HFFc6 (cell line): ENCODE data around the gene HILPDA. TPM values are rescaled to one million over a fixed set of nuclear protein-coding genes. Genes with fewer than 3 reads are reported as not detected.

ENCODE experiments used
- DNase-seq: peaks from one replicate; pipeline ENCODE4 v3.0.0-alpha.2; 2018
- H3K27ac Mint-ChIP-seq: 2 replicates; pipeline ENCODE4 v1.8.0; 2020; ENCODE audit warnings: mild to moderate bottlenecking, mixed read lengths
- H3K27me3 Mint-ChIP-seq: 2 replicates; pipeline ENCODE4 v1.8.0; 2021; ENCODE audit warnings: mild to moderate bottlenecking, moderate library complexity, mixed read lengths; ENCODE audit not compliant: insufficient read depth
- H3K36me3 Mint-ChIP-seq: 2 replicates; pipeline ENCODE4 v1.8.0; 2021; ENCODE audit warnings: low read depth, mixed read lengths
- H3K4me1 Mint-ChIP-seq: 2 replicates; pipeline ENCODE4 v1.8.0; 2020; ENCODE audit warnings: low read depth, mixed read lengths
- H3K4me3 Mint-ChIP-seq: 2 replicates; pipeline ENCODE4 v1.8.0; 2020; ENCODE audit warnings: mild to moderate bottlenecking, moderate library complexity, mixed read lengths
- H3K9me3 Mint-ChIP-seq: 2 replicates; pipeline ENCODE4 v1.8.0; 2020; ENCODE audit warnings: mild to moderate bottlenecking, mixed read lengths
- CTCF ChIP-seq: fragments of 200-600 bp; sonication (generic); IDR thresholded peaks from 2 replicates; pipeline ENCODE4 v1.5.0; 2021; ENCODE audit warnings: antibody characterized with exemption, mild to moderate bottlenecking
- total RNA-seq, 6 experiments: library from RNA; stranded (reverse); fragmentation: NEBNext Ultra II Directional; extraction: Animal tissue kit (Norgen Biotek cat#: 25700); gene quantifications; 2 replicates in 1 of 6; 3 replicates in 5 of 6; pipeline ENCODE4 v1.2.3, GENCODE V29; 2021

HILPDA gene
- total RNA-seq, 6 experiments from 2014 or later = 6.3 to 9.0 (median 7.2) TPM

- Mint-ChIP-seq H3K27me3 (peaks cover 5% of the 10 kb centered on the region), H3K4me3 (no peak overlapping the region), H3K9me3 (no peaks in the 10 kb centered on the region), H3K36me3 (no peaks in the 10 kb centered on the region), H3K27ac (no peak overlapping the region), H3K4me1 (no peaks in the 10 kb centered on the region)
- TF ChIP-seq CTCF = no peak
- DNase-seq = no peak
These were observed 11.7 kb upstream of the HILPDA start for GRCh38 chr7:128443831-128444600.

- no peaks in the 10 kb centered on the region for H3K9me3 Mint-ChIP-seq
- no peaks in the 10 kb centered on the region for H3K36me3 Mint-ChIP-seq
- H3K27ac Mint-ChIP-seq = no peak overlapping the region
- peaks cover 14% of the 10 kb centered on the region for H3K27me3 Mint-ChIP-seq
- H3K4me1 Mint-ChIP-seq = no peaks in the 10 kb centered on the region
- no peak overlapping the region for H3K4me3 Mint-ChIP-seq
- no peak for TF ChIP-seq CTCF
- no peak for DNase-seq
These were observed 9.4 kb upstream of the HILPDA start for GRCh38 chr7:128446306-128446705.

DNA sequence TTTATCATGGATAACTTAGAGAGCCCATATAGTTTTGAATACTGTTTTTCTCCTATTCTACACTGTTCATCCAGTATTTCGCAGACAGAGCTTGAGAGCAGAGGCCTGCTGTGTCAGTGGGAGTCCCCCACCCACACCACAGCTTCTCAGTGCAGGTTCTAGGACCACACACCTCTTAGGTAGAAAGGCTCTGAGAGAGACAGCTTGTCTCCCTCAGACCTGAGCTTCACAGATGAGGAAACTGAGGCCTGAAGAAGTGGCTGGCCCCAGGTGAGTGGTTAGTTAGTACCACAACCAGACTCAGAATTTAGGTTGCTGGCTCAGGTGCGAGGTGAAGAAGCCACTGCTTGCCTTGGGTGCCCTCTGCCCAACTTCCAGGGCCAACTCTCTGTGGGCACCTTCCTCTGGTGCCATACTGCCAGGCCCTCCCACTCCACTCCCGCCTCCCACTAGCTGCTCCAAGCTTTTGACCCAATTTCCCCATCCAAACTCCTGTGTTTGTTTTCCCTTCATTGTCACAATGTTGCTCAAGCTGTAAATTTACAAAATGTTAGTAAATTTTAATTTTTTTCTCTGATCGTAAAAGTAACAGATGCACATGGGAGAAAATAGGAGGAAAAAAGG lies 7.6 kb upstream of the HILPDA start:
- H3K27me3 Mint-ChIP-seq = peaks cover 17% of the 10 kb centered on the region
- no peaks in the 10 kb centered on the region for H3K36me3 Mint-ChIP-seq
- H3K4me3 Mint-ChIP-seq = no peak overlapping the region

GRCh38 chr7:128448751-128449302 lies 6.9 kb upstream of the HILPDA start:
- no peak for TF ChIP-seq CTCF
- no peak overlapping the region for H3K27ac Mint-ChIP-seq
- no peak overlapping the region for H3K4me3 Mint-ChIP-seq

More for the DNA sequence above, 7.6 kb upstream of the HILPDA start:
- no peak overlapping the region for H3K27ac Mint-ChIP-seq
- DNase-seq = no peak
- H3K9me3 Mint-ChIP-seq = no peaks in the 10 kb centered on the region
- TF ChIP-seq CTCF = no peak
- no peaks in the 10 kb centered on the region for H3K4me1 Mint-ChIP-seq

DNA sequence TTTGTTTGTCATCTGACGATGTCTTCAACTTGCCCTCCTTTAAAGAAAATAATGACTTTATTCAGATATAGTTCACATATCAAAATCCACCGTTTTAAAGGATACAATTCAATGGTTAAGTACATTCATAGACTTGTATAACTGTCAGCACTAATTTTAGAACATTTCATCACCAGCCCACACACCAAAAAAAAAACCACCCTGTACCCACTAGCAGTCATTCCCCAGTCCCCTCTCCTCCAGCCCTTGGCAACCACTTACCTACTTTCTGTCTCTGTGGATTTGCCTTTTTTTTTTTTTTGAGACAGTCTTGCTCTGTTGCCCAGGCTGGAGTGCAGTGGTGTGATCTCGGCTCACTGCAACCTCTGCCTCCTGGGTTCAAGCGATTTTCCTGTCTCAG lies 5.3 kb upstream of the HILPDA start:
- no peak for DNase-seq
- no peaks in the 10 kb centered on the region for H3K36me3 Mint-ChIP-seq
- H3K27ac Mint-ChIP-seq = no peak overlapping the region
- H3K4me3 Mint-ChIP-seq = no peak overlapping the region
- no peaks in the 10 kb centered on the region for H3K9me3 Mint-ChIP-seq
- H3K27me3 Mint-ChIP-seq = peaks cover 20% of the 10 kb centered on the region
- peaks cover 17% of the 10 kb centered on the region for H3K4me1 Mint-ChIP-seq
- TF ChIP-seq CTCF = no peak

More at GRCh38 chr7:128448751-128449302, 6.9 kb upstream of the HILPDA start:
- Mint-ChIP-seq H3K4me1 (peaks cover 1% of the 10 kb centered on the region; the same call in 1 of the 2 replicates), H3K36me3 (no peaks in the 10 kb centered on the region), H3K9me3 (no peaks in the 10 kb centered on the region), H3K27me3 (peaks cover 17% of the 10 kb centered on the region)
- no peak for DNase-seq
